Right lobe of liver (tissue), 4 donors: ENCODE results near the gene HSP90AA1.

Source experiments
- CTCF ChIP-seq, 4 donors: fragments of 200-600 bp in 3 of 4; fragments of 450-650 bp in 1 of 4; IDR thresholded peaks; one replicate each; pipeline versions ENCODE4 v1.5.1 to v1.8.0; 2016 to 2022; ENCODE audit warnings: antibody characterized with exemption in 4 of 4, mild to moderate bottlenecking in 2 of 4
- POLR2A ChIP-seq: fragments of 450-650 bp; IDR thresholded peaks from one replicate; pipeline ENCODE4 v1.6.1; 2017; ENCODE audit warnings: antibody characterized with exemption, mild to moderate bottlenecking
- donor health status: DM: no; HTN: no; CAD: no.
- donor health status: DM: no; HTN: no; CAD: no.
- donor health status: DM: no; HTN: yes; CAD: no.

GRCh38 chr14:102055181-102055901 lies 31.5 kb downstream of the HSP90AA1 start:
- no peak for TF ChIP-seq CTCF (IDR thresholded peaks at IDR 0.05)
- TF ChIP-seq POLR2A, result no peak
